HCT116 (cell line): ENCODE results near the gene ERVMER34-1. TPM values are rescaled to one million over a fixed set of nuclear protein-coding genes. Genes with fewer than 3 reads are reported as not detected.

ENCODE experiments used
- ATAC-seq: fragments of 200-7000 bp; cut with Tn5 transposase; 2 replicates; pipeline ENCODE4 v1.9.1; 2020; ENCODE audit warnings: mild to moderate bottlenecking, moderate library complexity
- BruUV-seq: library from RNA; stranded (reverse); fragments of 400-500 nt; replicated peaks from 2 replicates; lab custom pipeline; 2021; lab: Mats Ljungman, UMichigan
- CTCF ChIA-PET: fragments of 300-600 bp; sonication (Branson Sonifier 250); formaldehyde crosslinking; loops from one replicate; lab custom pipeline; 2021; ENCODE audit warnings: antibody characterized with exemption; lab: Charles Lee
- POLR2A ChIA-PET: fragments of 300-600, 350-600 bp; sonication (Branson Sonifier 250); formaldehyde crosslinking; loops from one replicate; lab custom pipeline; 2021; ENCODE audit warnings: antibody characterized with exemption; lab: Charles Lee
- RAD21 ChIA-PET, 2 experiments: fragments of 300-600 bp; sonication (Branson Sonifier 250); formaldehyde crosslinking; loops; one replicate each; lab custom pipeline; 2023; ENCODE audit warnings: low total read pairs in 2 of 2; ENCODE audit not compliant: uncharacterized antibody in 2 of 2, unreplicated experiment in 2 of 2, low non-redundant PET in 1 of 2; lab: Charles Lee
- DNase-seq: peaks from one replicate; pipeline ENCODE4 v3.0.0-alpha.2; 2010; ENCODE audit warnings: low read depth, low spot score
- H2AFZ ChIP-seq: fragments of 200-600 bp; shearing (Covaris generic), sonication (generic); 2 replicates; pipeline ENCODE4 v1.6.1; 2017; ENCODE audit warnings: low read depth, mixed run types, mixed read lengths, antibody characterized with exemption, low read length; ENCODE audit not compliant: poor library complexity, severe bottlenecking
- H3K27ac ChIP-seq: 2 replicates; pipeline ENCODE4 v1.5.1; 2012; ENCODE audit warnings: low read depth, low read length
- H3K27me3 ChIP-seq: fragments of 200-600 bp; sonication (generic); 2 replicates; pipeline ENCODE4 v1.6.1; 2016; ENCODE audit warnings: mixed run types, low read length, mixed read lengths; ENCODE audit not compliant: insufficient read depth
- H3K36me3 ChIP-seq, 2 experiments: fragments of 200-500 bp in 1 of 2; fragments of 200-600 bp in 1 of 2; sonication (Bioruptor generic) in 1 of 2; sonication (generic) in 1 of 2; 2 replicates each; pipeline versions ENCODE4 v1.5.1 to v1.6.1; 2014 to 2016; ENCODE audit warnings: low read length in 2 of 2, inconsistent platforms in 1 of 2, mixed read lengths in 1 of 2, mixed run types in 1 of 2; ENCODE audit not compliant: insufficient read depth in 2 of 2, control insufficient read depth in 1 of 2
- H3K4me1 ChIP-seq, 2 experiments: fragments of 200-600 bp in 1 of 2; sonication (generic) in 1 of 2; 2 replicates each; pipeline versions ENCODE4 v1.5.1 to v1.6.1; 2012 to 2017; ENCODE audit warnings: low read length in 2 of 2, inconsistent platforms in 1 of 2, mild to moderate bottlenecking in 1 of 2, mixed read lengths in 1 of 2, mixed run types in 1 of 2, moderate library complexity in 1 of 2; ENCODE audit not compliant: insufficient read depth in 2 of 2, control insufficient read depth in 1 of 2
- H3K4me2 ChIP-seq: fragments of 200-600 bp; sonication (generic); 2 replicates; pipeline ENCODE4 v1.6.1; 2017; ENCODE audit warnings: mixed run types, low read length, mixed read lengths
- H3K4me3 ChIP-seq, 2 experiments: fragments of 200-600 bp in 1 of 2; sonication (generic) in 1 of 2; replicated peaks in 1 of 2; 2 replicates each; pipeline ENCODE4 v1.5.1; 2011 to 2016; ENCODE audit warnings: low read length in 2 of 2, control low read depth in 1 of 2, low read depth in 1 of 2, mild to moderate bottlenecking in 1 of 2, mixed read lengths in 1 of 2, mixed run types in 1 of 2
- H3K79me2 ChIP-seq: fragments of 200-600 bp; sonication (generic); 2 replicates; pipeline ENCODE4 v1.6.1; 2017; ENCODE audit warnings: mild to moderate bottlenecking, mixed run types, low read length, moderate library complexity, mixed read lengths; ENCODE audit not compliant: insufficient read depth
- H3K9ac ChIP-seq: fragments of 200-600 bp; sonication (generic); 2 replicates; pipeline ENCODE4 v1.6.1; 2016; ENCODE audit warnings: low read length, mixed read lengths
- H3K9me2 ChIP-seq: fragments of 200-600 bp; sonication (generic), shearing (Covaris generic); 2 replicates; pipeline ENCODE4 v1.6.1; 2017; ENCODE audit warnings: mixed run types, mild to moderate bottlenecking, moderate library complexity; ENCODE audit not compliant: insufficient read depth
- H3K9me3 ChIP-seq, 2 experiments: fragments of 200-500 bp in 1 of 2; fragments of 200-600 bp in 1 of 2; sonication (Bioruptor generic) in 1 of 2; sonication (generic) in 1 of 2; 2 replicates each; pipeline ENCODE4 v1.6.1; 2014 to 2017; ENCODE audit warnings: low read length in 2 of 2, mixed read lengths in 2 of 2, inconsistent platforms in 1 of 2, low read depth in 1 of 2, mild to moderate bottlenecking in 1 of 2, mixed run types in 1 of 2, moderate library complexity in 1 of 2; ENCODE audit not compliant: control insufficient read depth in 1 of 2, insufficient read depth in 1 of 2
- H4K20me1 ChIP-seq: fragments of 200-600 bp; sonication (generic), shearing (Covaris generic); 2 replicates; pipeline ENCODE4 v1.6.1; 2017; ENCODE audit warnings: mixed run types, mild to moderate bottlenecking, moderate library complexity; ENCODE audit not compliant: insufficient read depth
- ELF1 ChIP-seq: IDR thresholded peaks from 2 replicates; pipeline ENCODE4 v1.6.1; 2012; ENCODE audit warnings: low read depth, borderline replicate concordance
- EZH2 ChIP-seq: fragments of 200-600 bp; sonication (generic); IDR thresholded peaks from 2 replicates; pipeline ENCODE4 v1.6.1; 2017; ENCODE audit warnings: antibody characterized with exemption, mixed run types
- EZH2phosphoT487 ChIP-seq: fragments of 200-600 bp; IDR thresholded peaks from 2 replicates; pipeline ENCODE4 v1.6.1; 2018; ENCODE audit warnings: antibody characterized with exemption, borderline replicate concordance
- FOSL1 ChIP-seq: IDR thresholded peaks from 2 replicates; pipeline ENCODE4 v1.6.1; 2012; ENCODE audit warnings: low read depth
- JUND ChIP-seq: IDR thresholded peaks from 2 replicates; pipeline ENCODE4 v1.6.1; 2012
- POLR2AphosphoS5 ChIP-seq: IDR thresholded peaks from 2 replicates; pipeline ENCODE4 v1.6.1; 2011; ENCODE audit warnings: mild to moderate bottlenecking, low read depth, low read length, moderate library complexity
- RAD21 ChIP-seq: IDR thresholded peaks from 2 replicates; pipeline ENCODE4 v1.6.1; 2012; ENCODE audit warnings: low read depth, mild to moderate bottlenecking
- SIN3A ChIP-seq: IDR thresholded peaks from 2 replicates; pipeline ENCODE4 v1.6.1; 2012; ENCODE audit warnings: low read depth
- SP1 ChIP-seq: IDR thresholded peaks from 2 replicates; pipeline ENCODE4 v1.6.1; 2012; ENCODE audit warnings: low read depth
- YY1 ChIP-seq: IDR thresholded peaks from 2 replicates; pipeline ENCODE4 v1.6.1; 2011; ENCODE audit warnings: low read length, low read depth, moderate library complexity, mild to moderate bottlenecking; ENCODE audit not compliant: insufficient replicate concordance; ENCODE audit errors: extremely low read depth
- ZNF274 ChIP-seq: fragments of 200-500 bp; sonication (Bioruptor generic); IDR thresholded peaks from 2 replicates; pipeline ENCODE4 v1.6.1; 2014; ENCODE audit warnings: mild to moderate bottlenecking, low read depth, low read length, inconsistent platforms
- intact Hi-C: fragments of 100-400 bp; cut with micrococcal nuclease; formaldehyde crosslinking; loops from 2 replicates; pipeline ENCODE4 v1.10.0; 2022
- total RNA-seq: library from RNA; stranded (reverse); gene quantifications from one replicate; pipeline ENCODE4 v1.2.1, GENCODE V29; 2021; ENCODE audit not compliant: unreplicated experiment
- TF ChIP-seq, protein P1 (sequence below), 3 experiments: fragments of 200-600 bp in 1 of 3; sonication (generic) in 1 of 3; IDR thresholded peaks in 2 of 3; conservative IDR thresholded peaks in 1 of 3; 2 replicates each; pipeline ENCODE4 v1.5.1; 2012 to 2017; ENCODE audit warnings: low read depth in 2 of 3, low read length in 2 of 3, antibody characterized with exemption in 1 of 3, borderline replicate concordance in 1 of 3, control low read depth in 1 of 3, mild to moderate bottlenecking in 1 of 3, mixed read lengths in 1 of 3, mixed run types in 1 of 3, moderate library complexity in 1 of 3; ENCODE audit not compliant: insufficient read depth in 1 of 3
- TF ChIP-seq, protein P2 (sequence below): IDR thresholded peaks from 2 replicates; pipeline ENCODE4 v1.6.1; 2012
- TF ChIP-seq, protein P3 (sequence below): IDR thresholded peaks from 2 replicates; pipeline ENCODE4 v1.6.1; 2011; ENCODE audit warnings: mild to moderate bottlenecking, low read length, moderate library complexity; ENCODE audit not compliant: insufficient replicate concordance; ENCODE audit errors: extremely low read depth
- TF ChIP-seq, protein P4 (sequence below): IDR thresholded peaks from 2 replicates; pipeline ENCODE4 v1.6.1; 2012
- TF ChIP-seq, protein P5 (sequence below): IDR thresholded peaks from 2 replicates; pipeline ENCODE4 v1.6.1; 2012; ENCODE audit warnings: low read depth

Gene ERVMER34-1
- total RNA-seq, 1 experiment from 2014 or later, result 17.5 TPM

DNA sequence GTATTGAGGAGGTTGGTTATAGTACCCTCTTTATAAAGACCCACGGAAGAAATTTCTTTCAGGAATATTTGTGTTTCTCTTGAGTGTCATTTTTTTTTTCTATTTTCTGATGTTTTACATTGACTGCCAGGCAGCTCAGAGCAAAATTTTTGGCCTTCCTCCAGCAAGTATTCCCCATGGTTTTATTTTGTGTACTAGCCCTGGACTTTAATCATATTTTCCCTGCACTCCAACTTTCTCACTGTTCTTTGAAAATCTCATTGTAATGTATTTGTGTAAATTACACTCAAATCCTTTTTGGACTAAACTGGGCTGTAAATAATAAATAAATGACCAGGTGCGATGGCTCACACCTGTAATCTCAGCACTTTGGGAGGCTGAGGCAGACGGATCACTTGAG, 46.6 kb downstream of the ERVMER34-1 start:
- H3K27me3 ChIP-seq, result no peaks in the 10 kb centered on the region
- no peaks in the 10 kb centered on the region for H4K20me1 ChIP-seq
- intact Hi-C loops, result no loop called here
- TF ChIP-seq, protein P1, sequence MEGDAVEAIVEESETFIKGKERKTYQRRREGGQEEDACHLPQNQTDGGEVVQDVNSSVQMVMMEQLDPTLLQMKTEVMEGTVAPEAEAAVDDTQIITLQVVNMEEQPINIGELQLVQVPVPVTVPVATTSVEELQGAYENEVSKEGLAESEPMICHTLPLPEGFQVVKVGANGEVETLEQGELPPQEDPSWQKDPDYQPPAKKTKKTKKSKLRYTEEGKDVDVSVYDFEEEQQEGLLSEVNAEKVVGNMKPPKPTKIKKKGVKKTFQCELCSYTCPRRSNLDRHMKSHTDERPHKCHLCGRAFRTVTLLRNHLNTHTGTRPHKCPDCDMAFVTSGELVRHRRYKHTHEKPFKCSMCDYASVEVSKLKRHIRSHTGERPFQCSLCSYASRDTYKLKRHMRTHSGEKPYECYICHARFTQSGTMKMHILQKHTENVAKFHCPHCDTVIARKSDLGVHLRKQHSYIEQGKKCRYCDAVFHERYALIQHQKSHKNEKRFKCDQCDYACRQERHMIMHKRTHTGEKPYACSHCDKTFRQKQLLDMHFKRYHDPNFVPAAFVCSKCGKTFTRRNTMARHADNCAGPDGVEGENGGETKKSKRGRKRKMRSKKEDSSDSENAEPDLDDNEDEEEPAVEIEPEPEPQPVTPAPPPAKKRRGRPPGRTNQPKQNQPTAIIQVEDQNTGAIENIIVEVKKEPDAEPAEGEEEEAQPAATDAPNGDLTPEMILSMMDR (IDR thresholded peaks at IDR 0.05 in 2 of 3, conservative IDR thresholded peaks at IDR 0.05 in 1 of 3; ENCODE audit: borderline replicate concordance in 1 of 3, insufficient read depth in 1 of 3, low read depth in 2 of 3, low read length in 2 of 3), result no peak
- TF ChIP-seq, protein P2, sequence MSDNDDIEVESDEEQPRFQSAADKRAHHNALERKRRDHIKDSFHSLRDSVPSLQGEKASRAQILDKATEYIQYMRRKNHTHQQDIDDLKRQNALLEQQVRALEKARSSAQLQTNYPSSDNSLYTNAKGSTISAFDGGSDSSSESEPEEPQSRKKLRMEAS, result no peak
- TF ChIP-seq FOSL1 (no peak), SIN3A (no peak), ELF1 (no peak), POLR2AphosphoS5 (no peak), EZH2 (no peak), EZH2phosphoT487 (no peak), JUND (no peak), ZNF274 (no peak), SP1 (no peak), RAD21 (no peak), YY1 (no peak)
- TF ChIP-seq, protein P3, sequence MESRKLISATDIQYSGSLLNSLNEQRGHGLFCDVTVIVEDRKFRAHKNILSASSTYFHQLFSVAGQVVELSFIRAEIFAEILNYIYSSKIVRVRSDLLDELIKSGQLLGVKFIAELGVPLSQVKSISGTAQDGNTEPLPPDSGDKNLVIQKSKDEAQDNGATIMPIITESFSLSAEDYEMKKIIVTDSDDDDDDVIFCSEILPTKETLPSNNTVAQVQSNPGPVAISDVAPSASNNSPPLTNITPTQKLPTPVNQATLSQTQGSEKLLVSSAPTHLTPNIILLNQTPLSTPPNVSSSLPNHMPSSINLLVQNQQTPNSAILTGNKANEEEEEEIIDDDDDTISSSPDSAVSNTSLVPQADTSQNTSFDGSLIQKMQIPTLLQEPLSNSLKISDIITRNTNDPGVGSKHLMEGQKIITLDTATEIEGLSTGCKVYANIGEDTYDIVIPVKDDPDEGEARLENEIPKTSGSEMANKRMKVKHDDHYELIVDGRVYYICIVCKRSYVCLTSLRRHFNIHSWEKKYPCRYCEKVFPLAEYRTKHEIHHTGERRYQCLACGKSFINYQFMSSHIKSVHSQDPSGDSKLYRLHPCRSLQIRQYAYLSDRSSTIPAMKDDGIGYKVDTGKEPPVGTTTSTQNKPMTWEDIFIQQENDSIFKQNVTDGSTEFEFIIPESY, result no peak
- TF ChIP-seq, protein P4, sequence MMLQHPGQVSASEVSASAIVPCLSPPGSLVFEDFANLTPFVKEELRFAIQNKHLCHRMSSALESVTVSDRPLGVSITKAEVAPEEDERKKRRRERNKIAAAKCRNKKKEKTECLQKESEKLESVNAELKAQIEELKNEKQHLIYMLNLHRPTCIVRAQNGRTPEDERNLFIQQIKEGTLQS, result no peak
- TF ChIP-seq, protein P5, sequence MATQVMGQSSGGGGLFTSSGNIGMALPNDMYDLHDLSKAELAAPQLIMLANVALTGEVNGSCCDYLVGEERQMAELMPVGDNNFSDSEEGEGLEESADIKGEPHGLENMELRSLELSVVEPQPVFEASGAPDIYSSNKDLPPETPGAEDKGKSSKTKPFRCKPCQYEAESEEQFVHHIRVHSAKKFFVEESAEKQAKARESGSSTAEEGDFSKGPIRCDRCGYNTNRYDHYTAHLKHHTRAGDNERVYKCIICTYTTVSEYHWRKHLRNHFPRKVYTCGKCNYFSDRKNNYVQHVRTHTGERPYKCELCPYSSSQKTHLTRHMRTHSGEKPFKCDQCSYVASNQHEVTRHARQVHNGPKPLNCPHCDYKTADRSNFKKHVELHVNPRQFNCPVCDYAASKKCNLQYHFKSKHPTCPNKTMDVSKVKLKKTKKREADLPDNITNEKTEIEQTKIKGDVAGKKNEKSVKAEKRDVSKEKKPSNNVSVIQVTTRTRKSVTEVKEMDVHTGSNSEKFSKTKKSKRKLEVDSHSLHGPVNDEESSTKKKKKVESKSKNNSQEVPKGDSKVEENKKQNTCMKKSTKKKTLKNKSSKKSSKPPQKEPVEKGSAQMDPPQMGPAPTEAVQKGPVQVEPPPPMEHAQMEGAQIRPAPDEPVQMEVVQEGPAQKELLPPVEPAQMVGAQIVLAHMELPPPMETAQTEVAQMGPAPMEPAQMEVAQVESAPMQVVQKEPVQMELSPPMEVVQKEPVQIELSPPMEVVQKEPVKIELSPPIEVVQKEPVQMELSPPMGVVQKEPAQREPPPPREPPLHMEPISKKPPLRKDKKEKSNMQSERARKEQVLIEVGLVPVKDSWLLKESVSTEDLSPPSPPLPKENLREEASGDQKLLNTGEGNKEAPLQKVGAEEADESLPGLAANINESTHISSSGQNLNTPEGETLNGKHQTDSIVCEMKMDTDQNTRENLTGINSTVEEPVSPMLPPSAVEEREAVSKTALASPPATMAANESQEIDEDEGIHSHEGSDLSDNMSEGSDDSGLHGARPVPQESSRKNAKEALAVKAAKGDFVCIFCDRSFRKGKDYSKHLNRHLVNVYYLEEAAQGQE, result no peak
- POLR2A ChIA-PET, result interaction anchor here (1.1 kb wide), 1 partner anchor 8 kb away, joined by 7 read pairs; no protein-coding TSS in a partner anchor
- H3K9ac ChIP-seq, result no peak overlapping the region
- BruUV-seq, result no TSS peak
- no peaks in the 10 kb centered on the region for H3K79me2 ChIP-seq
- H3K4me1 ChIP-seq, result no peaks in the 10 kb centered on the region
- H3K4me3 ChIP-seq, result no peak overlapping the region
- no peaks in the 10 kb centered on the region for H3K9me3 ChIP-seq
- H3K27ac ChIP-seq, result no peak overlapping the region
- H2AFZ ChIP-seq, result no peak overlapping the region
- no peaks in the 10 kb centered on the region for H3K36me3 ChIP-seq
- DNase-seq (no peak), ATAC-seq (no peak)
- H3K4me2 ChIP-seq, result no peak overlapping the region
- no peaks in the 10 kb centered on the region for H3K9me2 ChIP-seq
- CTCF ChIA-PET, result no interaction called here
- RAD21 ChIA-PET, result no interaction called here
